Left ventricle myocardium superior (tissue), 1 donor: ENCODE results near the gene NANOG. TPM values are rescaled to one million over a fixed set of nuclear protein-coding genes. Genes with fewer than 3 reads are reported as not detected.
"Not testable (repeated sequence)": the region's sequence is repeated elsewhere in the genome, so short reads cannot be mapped to it uniquely, and the experiment has no call there.

Experiments used
- ATAC-seq: fragments of 200-7000 bp; cut with Tn5 transposase; one replicate; pipeline ENCODE4 v1.9.1; 2020; ENCODE audit warnings: mild to moderate bottlenecking, moderate library complexity
- DNase-seq: peaks from one replicate; pipeline ENCODE4 v3.0.0-alpha.2; 2020
- intact Hi-C: fragments of 100-400 bp; cut with micrococcal nuclease; formaldehyde crosslinking; loops from one replicate; pipeline ENCODE4 v1.11.0; 2022
- total RNA-seq: library from RNA; stranded (reverse); fragmentation: NEBNext Ultra II Directional; extraction: Animal tissue kit (Norgen Biotek cat#: 25700); gene quantifications from one replicate; pipeline ENCODE4 v1.2.1, GENCODE V29; 2021
- donor health status: DM: no; HTN: yes; CAD: no; lungs with severe emphysema.

The NANOG gene
- total RNA-seq, 1 donor from 2014 or later: not detected

DNA sequence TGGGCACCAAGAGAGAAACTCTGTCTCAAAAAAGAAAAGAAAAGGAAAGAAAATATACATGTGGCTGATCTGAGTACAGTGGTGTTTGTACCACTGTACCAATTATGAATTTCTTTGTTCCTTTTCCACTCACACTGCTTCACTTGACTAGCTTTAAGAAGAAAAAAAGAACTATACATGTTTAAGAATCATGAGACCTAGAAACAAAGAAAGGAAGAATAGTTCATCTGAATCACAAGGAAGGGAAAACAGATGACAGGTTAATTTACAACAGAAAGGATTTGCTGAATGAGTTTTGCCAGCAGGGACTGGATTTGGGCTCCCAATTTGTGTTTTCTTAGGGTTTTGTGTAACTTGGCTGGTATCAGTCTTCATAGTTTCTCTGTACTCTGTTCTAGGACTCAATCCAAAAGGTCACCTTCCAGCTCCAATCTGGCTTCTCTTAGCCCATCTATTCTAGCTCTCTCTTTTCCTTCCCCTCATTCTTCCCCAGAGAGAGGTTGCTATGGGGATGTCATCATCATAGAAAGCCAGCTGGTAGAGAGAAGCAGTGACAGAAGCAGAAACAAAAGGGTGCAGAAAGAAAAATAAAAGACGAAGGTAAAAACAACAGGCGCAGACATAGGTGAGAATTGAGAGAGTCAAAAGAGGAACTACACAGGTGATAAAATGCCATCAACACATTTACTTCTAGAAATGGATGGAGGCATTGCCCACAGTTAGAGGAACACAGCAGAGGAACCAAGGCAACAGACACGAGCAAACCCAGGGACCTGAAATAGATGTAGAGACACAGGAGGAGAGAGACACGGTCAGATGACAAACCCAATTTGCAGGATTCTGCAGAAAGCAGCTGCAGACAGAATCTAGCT, 58.3 kb downstream of the NANOG start:
- ATAC-seq, DNase-seq: not testable (repeated sequence)

DNA sequence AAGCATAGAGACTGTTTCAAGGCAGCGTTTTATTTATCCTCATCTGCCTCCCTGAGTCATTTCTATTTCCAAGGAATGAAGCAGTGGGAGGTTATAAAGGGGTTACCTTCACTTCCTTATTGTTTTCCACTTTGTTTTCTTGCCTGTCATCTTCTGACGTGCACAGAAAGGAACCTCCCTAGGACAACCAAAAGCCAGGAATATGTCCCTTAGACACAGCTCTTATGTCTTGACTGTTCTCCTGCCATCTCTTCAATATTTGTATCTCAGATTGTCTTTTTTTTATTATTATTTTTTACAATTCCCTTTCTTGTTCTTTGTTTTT, 58.9 kb downstream of the NANOG start:
- DNase-seq, ATAC-seq, intact Hi-C loops: not testable (repeated sequence)

More for the DNA sequence above, 58.3 kb downstream of the NANOG start:
- intact Hi-C loops: not testable (repeated sequence)

Other genes with a start within 250 kb of the NANOG start
- not detected for gene APOBEC1, start 123.5 kb upstream of the NANOG start, total RNA-seq
- not detected for gene GDF3, start 93.6 kb upstream of the NANOG start, total RNA-seq
- gene DPPA3, start 78.0 kb upstream of the NANOG start, total RNA-seq: not detected
- gene CLEC4C, start 42.0 kb upstream of the NANOG start, total RNA-seq: not detected
- not detected for gene NANOGNB, start 24.2 kb upstream of the NANOG start, total RNA-seq
- not detected for gene SLC2A14, start 83.5 kb downstream of the NANOG start, total RNA-seq
- gene SLC2A3, start 146.8 kb downstream of the NANOG start, total RNA-seq: 12.3 TPM
- gene FOXJ2, start 243.3 kb downstream of the NANOG start, total RNA-seq: 25.9 TPM